HEK293 (cell line): Measurements from ENCODE around the gene DCTN5.

Experiments
- GLI4 ChIP-seq: fragments of 450-650 bp; formaldehyde crosslinking; IDR thresholded peaks from 2 replicates; pipeline ENCODE4 v1.5.1; 2016; ENCODE audit warnings: missing biosample characterization, missing genetic modification characterization
- TCF7L2 ChIP-seq: IDR thresholded peaks from 2 replicates; pipeline ENCODE4 v1.6.1; 2011; ENCODE audit warnings: low read depth, mild to moderate bottlenecking, inconsistent platforms, low read length, moderate library complexity, borderline replicate concordance
- ZNF10 ChIP-seq: fragments of 450-650 bp; formaldehyde crosslinking; IDR thresholded peaks from 2 replicates; pipeline ENCODE4 v1.5.1; 2017; ENCODE audit warnings: missing biosample characterization, missing genetic modification characterization
- ZNF112 ChIP-seq: fragments of 450-650 bp; formaldehyde crosslinking; IDR thresholded peaks from 2 replicates; pipeline ENCODE4 v1.5.0; 2017; ENCODE audit warnings: missing biosample characterization, missing genetic modification characterization
- ZNF274 ChIP-seq, 2 experiments: fragments of 200-500 bp in 1 of 2; fragments of 450-650 bp in 1 of 2; sonication (Bioruptor generic) in 1 of 2; formaldehyde crosslinking in 1 of 2; IDR thresholded peaks; 2 replicates each; pipeline versions ENCODE4 v1.5.1 to v1.6.1; 2014 to 2016; ENCODE audit warnings: borderline replicate concordance in 1 of 2, inconsistent platforms in 1 of 2, low read length in 1 of 2, missing biosample characterization in 1 of 2, missing genetic modification characterization in 1 of 2
- ZNF404 ChIP-seq: fragments of 450-650 bp; formaldehyde crosslinking; IDR thresholded peaks from 2 replicates; pipeline ENCODE4 v1.5.1; 2017; ENCODE audit warnings: missing biosample characterization, missing genetic modification characterization
- ZNF423 ChIP-seq: fragments of 450-650 bp; formaldehyde crosslinking; IDR thresholded peaks from 2 replicates; pipeline ENCODE4 v1.5.1; 2016; ENCODE audit warnings: missing biosample characterization, missing genetic modification characterization
- ZNF776 ChIP-seq: fragments of 450-650 bp; formaldehyde crosslinking; IDR thresholded peaks from 2 replicates; pipeline ENCODE4 v1.5.0; 2017; ENCODE audit warnings: missing biosample characterization, missing genetic modification characterization, borderline replicate concordance
- TF ChIP-seq, protein P1 (sequence below): fragments of 450-650 bp; formaldehyde crosslinking; IDR thresholded peaks from 2 replicates; pipeline ENCODE4 v1.5.1; 2017; ENCODE audit warnings: missing biosample characterization, missing genetic modification characterization
- TF ChIP-seq, protein P2 (sequence below): fragments of 450-650 bp; formaldehyde crosslinking; IDR thresholded peaks from 2 replicates; pipeline ENCODE4 v1.5.1; 2016; ENCODE audit warnings: missing biosample characterization, missing genetic modification characterization
- TF ChIP-seq, protein P3 (sequence below): fragments of 450-650 bp; formaldehyde crosslinking; IDR thresholded peaks from 2 replicates; pipeline ENCODE4 v1.5.1; 2016; ENCODE audit warnings: missing biosample characterization, missing genetic modification characterization
- TF ChIP-seq, protein P4 (sequence below): fragments of 450-650 bp; formaldehyde crosslinking; IDR thresholded peaks from 2 replicates; pipeline ENCODE4 v1.5.1; 2016; ENCODE audit warnings: missing biosample characterization, missing genetic modification characterization

DNA sequence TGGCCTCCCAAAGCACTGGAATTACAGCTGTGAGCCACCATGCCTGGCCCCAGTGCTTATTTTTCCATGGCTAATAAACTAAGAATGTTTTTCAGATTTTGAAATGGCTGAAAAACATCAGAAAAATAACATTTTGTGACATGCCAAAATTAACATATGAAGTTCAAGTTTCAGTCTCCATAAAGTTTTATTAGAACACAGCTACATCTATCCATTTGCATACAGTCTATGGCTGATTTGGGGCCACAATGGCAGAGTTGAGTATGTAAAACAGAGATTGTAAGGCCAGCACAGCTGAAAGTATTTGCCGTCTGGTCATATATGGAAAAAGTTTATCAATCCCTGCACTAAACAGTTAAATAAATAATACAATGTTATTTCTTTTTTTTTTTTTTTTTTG lies 31.3 kb upstream of the DCTN5 start:
- TF ChIP-seq GLI4 (tag by site-specific recombination) = no peak
- TF ChIP-seq, protein P1, sequence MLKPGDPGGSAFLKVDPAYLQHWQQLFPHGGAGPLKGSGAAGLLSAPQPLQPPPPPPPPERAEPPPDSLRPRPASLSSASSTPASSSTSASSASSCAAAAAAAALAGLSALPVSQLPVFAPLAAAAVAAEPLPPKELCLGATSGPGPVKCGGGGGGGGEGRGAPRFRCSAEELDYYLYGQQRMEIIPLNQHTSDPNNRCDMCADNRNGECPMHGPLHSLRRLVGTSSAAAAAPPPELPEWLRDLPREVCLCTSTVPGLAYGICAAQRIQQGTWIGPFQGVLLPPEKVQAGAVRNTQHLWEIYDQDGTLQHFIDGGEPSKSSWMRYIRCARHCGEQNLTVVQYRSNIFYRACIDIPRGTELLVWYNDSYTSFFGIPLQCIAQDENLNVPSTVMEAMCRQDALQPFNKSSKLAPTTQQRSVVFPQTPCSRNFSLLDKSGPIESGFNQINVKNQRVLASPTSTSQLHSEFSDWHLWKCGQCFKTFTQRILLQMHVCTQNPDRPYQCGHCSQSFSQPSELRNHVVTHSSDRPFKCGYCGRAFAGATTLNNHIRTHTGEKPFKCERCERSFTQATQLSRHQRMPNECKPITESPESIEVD (tag by site-specific recombination) = no peak
- TF ChIP-seq, protein P2, sequence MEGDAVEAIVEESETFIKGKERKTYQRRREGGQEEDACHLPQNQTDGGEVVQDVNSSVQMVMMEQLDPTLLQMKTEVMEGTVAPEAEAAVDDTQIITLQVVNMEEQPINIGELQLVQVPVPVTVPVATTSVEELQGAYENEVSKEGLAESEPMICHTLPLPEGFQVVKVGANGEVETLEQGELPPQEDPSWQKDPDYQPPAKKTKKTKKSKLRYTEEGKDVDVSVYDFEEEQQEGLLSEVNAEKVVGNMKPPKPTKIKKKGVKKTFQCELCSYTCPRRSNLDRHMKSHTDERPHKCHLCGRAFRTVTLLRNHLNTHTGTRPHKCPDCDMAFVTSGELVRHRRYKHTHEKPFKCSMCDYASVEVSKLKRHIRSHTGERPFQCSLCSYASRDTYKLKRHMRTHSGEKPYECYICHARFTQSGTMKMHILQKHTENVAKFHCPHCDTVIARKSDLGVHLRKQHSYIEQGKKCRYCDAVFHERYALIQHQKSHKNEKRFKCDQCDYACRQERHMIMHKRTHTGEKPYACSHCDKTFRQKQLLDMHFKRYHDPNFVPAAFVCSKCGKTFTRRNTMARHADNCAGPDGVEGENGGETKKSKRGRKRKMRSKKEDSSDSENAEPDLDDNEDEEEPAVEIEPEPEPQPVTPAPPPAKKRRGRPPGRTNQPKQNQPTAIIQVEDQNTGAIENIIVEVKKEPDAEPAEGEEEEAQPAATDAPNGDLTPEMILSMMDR (tag by site-specific recombination) = no peak
- TF ChIP-seq ZNF10 = no peak
- no peak for TF ChIP-seq ZNF112 (tag by site-specific recombination)
- no peak for TF ChIP-seq ZNF274 (IDR thresholded peaks at IDR 0.05; ENCODE audit: low read length)
- no peak for TF ChIP-seq ZNF274 (tag by site-specific recombination; IDR thresholded peaks at IDR 0.05; ENCODE audit: borderline replicate concordance)
- TF ChIP-seq, protein P3, sequence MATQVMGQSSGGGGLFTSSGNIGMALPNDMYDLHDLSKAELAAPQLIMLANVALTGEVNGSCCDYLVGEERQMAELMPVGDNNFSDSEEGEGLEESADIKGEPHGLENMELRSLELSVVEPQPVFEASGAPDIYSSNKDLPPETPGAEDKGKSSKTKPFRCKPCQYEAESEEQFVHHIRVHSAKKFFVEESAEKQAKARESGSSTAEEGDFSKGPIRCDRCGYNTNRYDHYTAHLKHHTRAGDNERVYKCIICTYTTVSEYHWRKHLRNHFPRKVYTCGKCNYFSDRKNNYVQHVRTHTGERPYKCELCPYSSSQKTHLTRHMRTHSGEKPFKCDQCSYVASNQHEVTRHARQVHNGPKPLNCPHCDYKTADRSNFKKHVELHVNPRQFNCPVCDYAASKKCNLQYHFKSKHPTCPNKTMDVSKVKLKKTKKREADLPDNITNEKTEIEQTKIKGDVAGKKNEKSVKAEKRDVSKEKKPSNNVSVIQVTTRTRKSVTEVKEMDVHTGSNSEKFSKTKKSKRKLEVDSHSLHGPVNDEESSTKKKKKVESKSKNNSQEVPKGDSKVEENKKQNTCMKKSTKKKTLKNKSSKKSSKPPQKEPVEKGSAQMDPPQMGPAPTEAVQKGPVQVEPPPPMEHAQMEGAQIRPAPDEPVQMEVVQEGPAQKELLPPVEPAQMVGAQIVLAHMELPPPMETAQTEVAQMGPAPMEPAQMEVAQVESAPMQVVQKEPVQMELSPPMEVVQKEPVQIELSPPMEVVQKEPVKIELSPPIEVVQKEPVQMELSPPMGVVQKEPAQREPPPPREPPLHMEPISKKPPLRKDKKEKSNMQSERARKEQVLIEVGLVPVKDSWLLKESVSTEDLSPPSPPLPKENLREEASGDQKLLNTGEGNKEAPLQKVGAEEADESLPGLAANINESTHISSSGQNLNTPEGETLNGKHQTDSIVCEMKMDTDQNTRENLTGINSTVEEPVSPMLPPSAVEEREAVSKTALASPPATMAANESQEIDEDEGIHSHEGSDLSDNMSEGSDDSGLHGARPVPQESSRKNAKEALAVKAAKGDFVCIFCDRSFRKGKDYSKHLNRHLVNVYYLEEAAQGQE (tag by site-specific recombination) = no peak
- TF ChIP-seq TCF7L2 = no peak
- TF ChIP-seq, protein P4, sequence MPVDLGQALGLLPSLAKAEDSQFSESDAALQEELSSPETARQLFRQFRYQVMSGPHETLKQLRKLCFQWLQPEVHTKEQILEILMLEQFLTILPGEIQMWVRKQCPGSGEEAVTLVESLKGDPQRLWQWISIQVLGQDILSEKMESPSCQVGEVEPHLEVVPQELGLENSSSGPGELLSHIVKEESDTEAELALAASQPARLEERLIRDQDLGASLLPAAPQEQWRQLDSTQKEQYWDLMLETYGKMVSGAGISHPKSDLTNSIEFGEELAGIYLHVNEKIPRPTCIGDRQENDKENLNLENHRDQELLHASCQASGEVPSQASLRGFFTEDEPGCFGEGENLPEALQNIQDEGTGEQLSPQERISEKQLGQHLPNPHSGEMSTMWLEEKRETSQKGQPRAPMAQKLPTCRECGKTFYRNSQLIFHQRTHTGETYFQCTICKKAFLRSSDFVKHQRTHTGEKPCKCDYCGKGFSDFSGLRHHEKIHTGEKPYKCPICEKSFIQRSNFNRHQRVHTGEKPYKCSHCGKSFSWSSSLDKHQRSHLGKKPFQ (tag by site-specific recombination) = no peak
- TF ChIP-seq ZNF404 (tag by site-specific recombination) = no peak
- TF ChIP-seq ZNF776 (tag by site-specific recombination) = no peak
- TF ChIP-seq ZNF423 (tag by site-specific recombination) = no peak
